Measurements from ENCODE around the gene EXOC6B.
A peak's percentile ranks its signal among the peaks of the same experiment; 100 is the strongest.

The EXOC6B gene

DNA sequence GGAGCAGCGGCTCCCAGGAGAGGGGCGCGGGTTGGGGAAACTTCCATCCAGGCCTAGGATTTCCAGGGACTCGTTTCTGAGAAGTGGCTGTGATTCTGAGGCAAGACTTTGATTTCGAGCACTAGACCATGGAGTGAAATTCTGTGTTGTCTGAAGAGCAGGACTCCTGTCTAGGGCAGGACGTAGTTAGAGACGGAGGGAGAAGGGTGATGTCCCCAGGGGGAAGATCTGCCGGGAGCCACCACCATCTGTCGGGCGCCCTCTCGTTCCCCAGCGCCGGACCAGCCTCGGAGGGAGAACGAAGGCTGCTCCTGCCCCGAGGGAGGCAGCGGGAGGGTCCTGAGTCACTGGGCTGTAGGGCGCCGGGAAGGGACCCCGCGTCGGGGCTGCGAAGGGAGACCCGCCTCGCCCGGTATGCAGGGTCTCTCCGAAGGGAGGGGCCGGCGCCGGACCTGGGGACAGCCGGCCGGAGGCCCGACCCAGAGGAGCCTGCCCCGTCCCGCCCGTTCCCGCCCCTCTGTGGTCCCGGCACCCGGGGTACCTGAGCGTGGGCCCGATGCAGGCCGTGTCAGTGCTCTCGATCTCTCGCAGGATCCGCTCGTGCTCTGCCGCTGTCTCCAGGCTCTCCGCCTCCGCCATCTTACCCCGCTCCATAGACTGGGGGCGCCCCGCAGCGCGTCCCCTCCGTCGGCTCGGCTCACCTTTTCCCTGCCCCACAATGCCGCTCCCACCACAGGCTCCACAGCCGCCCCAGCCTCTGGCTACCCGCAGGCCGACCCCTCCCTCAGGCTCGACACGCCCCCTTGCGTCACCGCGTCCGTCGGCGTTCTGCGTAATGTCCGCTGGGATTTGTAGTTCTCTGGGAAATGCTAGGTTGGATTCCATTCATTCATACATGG, at the start of gene EXOC6B:
Gene EXOC6B (minus strand): TSS at position 777 of the 899 bp plus-strand sequence.
- peak; percentile 89 to 99 (median 96) for DNase-seq
- intact Hi-C loops (cut with DNase I), result loop anchor here (5.0 kb wide), 1 partner anchor 53 kb away; no protein-coding TSS in a partner anchor

DNA sequence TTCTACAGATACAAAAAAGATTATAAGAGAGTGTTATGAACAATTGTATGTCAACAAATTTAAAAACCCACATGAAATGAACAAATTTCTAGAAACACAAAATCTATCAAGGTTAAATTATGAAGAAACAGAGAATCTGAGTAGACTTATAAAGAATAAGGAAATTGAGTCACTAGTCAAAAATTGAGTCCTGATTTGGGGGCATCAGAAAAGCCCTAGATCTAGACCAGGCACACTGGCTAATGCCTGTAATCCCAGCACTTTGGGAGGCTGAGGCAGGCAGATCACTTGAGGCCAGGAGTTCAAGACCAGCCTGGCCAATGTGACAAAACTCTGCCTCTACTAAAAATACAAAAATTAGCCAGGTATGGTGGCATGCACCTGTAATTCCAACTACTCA, 46.0 kb upstream of the EXOC6B start:
- intact Hi-C loops (cut with DNase I), result no loop called here

GRCh38 chr2:72871060-72871459, 45.2 kb upstream of the EXOC6B start:
- intact Hi-C loops (cut with DNase I), result no loop called here
- DNase-seq, result no peak

More for the DNA sequence above, 46.0 kb upstream of the EXOC6B start:
- no peak for DNase-seq

DNA sequence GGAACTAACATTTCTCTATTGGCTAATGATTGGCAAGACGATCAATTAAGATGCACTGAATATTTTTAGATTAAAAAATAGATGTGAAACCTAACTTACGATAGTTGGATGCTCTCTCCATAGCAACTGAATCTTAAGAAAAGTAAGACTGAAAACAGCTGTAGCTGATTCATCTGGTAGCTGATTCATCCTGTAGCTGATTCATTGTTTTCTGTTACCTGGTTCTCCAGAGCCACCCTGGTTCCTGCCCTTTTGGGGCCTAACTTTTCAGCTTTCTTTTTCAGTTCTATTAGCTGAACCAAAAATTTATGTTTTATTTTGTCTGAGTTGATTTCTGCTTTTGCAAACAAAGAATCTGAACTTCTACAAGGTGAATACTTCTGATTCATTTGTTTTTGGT, 38.7 kb upstream of the EXOC6B start:
- DNase-seq, result no peak
- intact Hi-C loops (cut with DNase I), result loop anchor here (5.0 kb wide), 1 partner anchor 257 kb away; no protein-coding TSS in a partner anchor

- intact Hi-C loops (cut with DNase I), result loop anchor here (5.0 kb wide), 1 partner anchor 256 kb away; no protein-coding TSS in a partner anchor
- DNase-seq, result no peak
Observed at GRCh38 chr2:72863046-72863445, 37.2 kb upstream of the EXOC6B start.

GRCh38 chr2:72862239-72862988, 36.6 kb upstream of the EXOC6B start:
- peak; percentile 77 to 98 (median 92) for DNase-seq
- intact Hi-C loops (cut with DNase I), result loop anchor here (5.0 kb wide), 1 partner anchor 255 kb away; no protein-coding TSS in a partner anchor

- peak in 7 of 10 donors; percentile 20 to 88 (median 67) for DNase-seq
- intact Hi-C loops (cut with DNase I), result loop anchor here (1.0 to 5.0 kb wide), 2 partner anchors 89 to 253 kb away; no protein-coding TSS in a partner anchor
Observed at GRCh38 chr2:72859831-72860262, 34.0 kb upstream of the EXOC6B start.

GRCh38 chr2:72851333-72851732, 25.5 kb upstream of the EXOC6B start:
- DNase-seq, result no peak
- intact Hi-C loops (cut with DNase I), result no loop called here

DNA sequence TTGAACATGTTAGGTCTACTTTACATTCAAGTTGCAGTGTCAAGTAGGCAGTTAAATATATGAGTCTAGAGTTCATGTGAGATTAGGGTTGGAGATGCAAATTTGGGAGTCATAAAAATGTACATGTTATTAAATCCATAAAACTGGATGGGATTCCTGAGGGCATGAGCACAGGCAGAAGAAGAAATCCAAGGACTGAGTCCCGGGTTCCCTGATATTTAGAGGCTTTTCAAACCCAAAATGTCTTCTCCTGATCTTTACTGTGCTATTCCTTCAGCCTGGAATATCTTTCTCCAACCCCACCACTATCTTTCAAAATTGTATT, 23.3 kb upstream of the EXOC6B start:
- intact Hi-C loops (cut with DNase I), result no loop called here
- no peak for DNase-seq

GRCh38 chr2:72848436-72849137, 22.8 kb upstream of the EXOC6B start:
- intact Hi-C loops (cut with DNase I), result no loop called here
- no peak for DNase-seq

- no peak for DNase-seq
- intact Hi-C loops (cut with DNase I), result no loop called here
Observed at GRCh38 chr2:72847534-72848315, 21.9 kb upstream of the EXOC6B start.

DNA sequence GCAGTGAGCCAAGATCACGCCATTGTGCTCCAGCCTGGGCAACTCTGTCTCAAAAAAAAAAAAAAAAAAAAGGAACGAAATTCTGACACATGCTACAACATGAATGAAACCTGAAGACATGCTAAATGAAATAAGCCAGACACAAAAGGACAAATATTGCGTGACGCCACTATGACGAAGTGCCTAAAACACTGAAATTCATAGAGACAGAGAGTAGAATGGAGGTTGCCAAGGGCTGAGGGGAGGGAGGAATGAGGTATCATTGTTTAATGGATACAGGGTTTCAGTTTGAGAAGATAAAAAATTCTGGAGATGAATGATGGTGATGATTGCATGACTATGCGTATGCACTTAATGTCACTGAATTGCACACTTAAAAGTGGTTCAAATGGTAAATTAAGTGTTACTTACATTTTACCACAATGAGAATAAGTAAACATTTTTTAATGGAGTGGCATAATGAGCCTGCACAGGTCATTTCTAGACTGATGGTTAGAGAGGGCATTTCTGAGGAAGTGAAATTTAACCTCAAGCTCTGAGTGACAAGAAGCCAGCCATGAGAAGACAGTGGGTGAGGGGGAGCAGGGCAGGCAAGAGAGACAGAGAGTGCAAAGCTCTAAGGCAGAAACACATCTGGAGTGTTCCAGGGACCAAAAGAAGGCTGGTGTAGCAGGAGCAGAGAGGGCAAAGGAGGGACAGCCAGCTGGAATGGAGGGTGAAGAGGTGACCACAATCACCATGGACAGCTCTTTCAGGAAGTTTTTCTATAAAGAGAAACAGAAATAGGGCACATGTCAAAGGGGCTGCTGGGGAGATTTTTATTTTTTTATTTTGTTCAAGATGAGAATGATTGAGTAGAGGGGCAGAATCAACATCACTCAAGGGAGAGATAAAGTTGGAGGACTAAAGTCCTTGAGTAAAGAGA, 20.6 kb upstream of the EXOC6B start:
- intact Hi-C loops (cut with DNase I), result no loop called here

GRCh38 chr2:72843301-72843700, 17.5 kb upstream of the EXOC6B start:
- no peak for DNase-seq
- intact Hi-C loops (cut with DNase I), result no loop called here

More for the DNA sequence above, 20.6 kb upstream of the EXOC6B start:
- no peak for DNase-seq

GRCh38 chr2:72841462-72842125, 15.8 kb upstream of the EXOC6B start:
- intact Hi-C loops (cut with DNase I), result no loop called here
- no peak for DNase-seq

DNA sequence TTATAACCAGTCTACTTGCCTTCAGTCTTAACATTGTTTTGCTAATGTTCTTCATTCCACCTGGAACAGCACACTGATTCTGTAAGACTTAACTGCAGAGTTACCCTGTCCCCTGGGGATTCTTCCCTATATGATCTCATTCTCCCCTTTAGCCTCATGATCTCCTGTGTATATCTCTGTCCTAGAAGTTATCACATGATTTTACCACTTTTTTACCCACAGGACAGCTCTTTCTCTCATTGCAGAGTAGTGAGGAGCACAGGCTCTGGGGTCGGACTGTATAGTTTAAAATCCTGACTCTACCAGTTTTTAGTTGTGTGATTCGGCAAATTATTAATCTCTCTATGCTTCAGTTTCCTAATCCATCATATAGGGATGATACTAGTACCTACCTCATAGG, 14.2 kb upstream of the EXOC6B start:
- intact Hi-C loops (cut with DNase I), result no loop called here
- DNase-seq, result no peak

DNA sequence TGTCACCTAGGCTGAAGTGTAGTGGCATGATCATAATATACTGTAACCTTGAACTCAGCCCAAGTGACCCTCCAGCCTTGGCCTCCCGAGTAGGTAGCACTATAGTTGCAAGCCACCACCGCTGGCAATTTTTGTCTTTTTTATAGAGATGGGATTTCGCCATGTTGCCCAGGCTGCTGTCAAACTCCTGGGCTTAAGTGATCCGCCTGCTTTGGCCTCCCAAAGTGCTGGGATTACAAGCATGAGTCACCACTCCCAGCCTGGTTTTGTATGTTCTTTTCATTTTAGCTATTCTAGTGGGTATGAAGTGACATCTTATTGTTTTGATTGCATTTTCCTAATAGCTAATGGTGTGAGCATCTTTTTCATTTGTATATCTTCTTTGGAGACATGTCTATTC, 11.3 kb upstream of the EXOC6B start:
- no peak for DNase-seq

GRCh38 chr2:72835403-72835802, 9.6 kb upstream of the EXOC6B start:
- no peak for DNase-seq
- intact Hi-C loops (cut with DNase I), result no loop called here

More for the DNA sequence above, 11.3 kb upstream of the EXOC6B start:
- intact Hi-C loops (cut with DNase I), result no loop called here

- no peak for DNase-seq
- intact Hi-C loops (cut with DNase I), result no loop called here
Observed at GRCh38 chr2:72834596-72834995, 8.8 kb upstream of the EXOC6B start.
